GM19463 (cell line): ENCODE measurements around the gene POLE3.
"Not testable (repeated sequence)": the region's sequence is repeated elsewhere in the genome, so short reads cannot be mapped to it uniquely, and the experiment has no call there.

Source experiments
- ATAC-seq: cut with Tn5 transposase; IDR thresholded peaks from one replicate; pipeline ENCODE4 v1.9.1; 2021; ENCODE audit warnings: mild to moderate bottlenecking, moderate library complexity; ENCODE audit not compliant: unreplicated experiment

The POLE3 gene

GRCh38 chr9:113379094-113379828 lies 31.2 kb downstream of the POLE3 start:
- not testable (repeated sequence) for ATAC-seq

GRCh38 chr9:113376634-113377567 lies 33.6 kb downstream of the POLE3 start, which contains the start of gene HDHD3:
Gene HDHD3 (minus strand): TSS chr9:113376986. CDS start chr9:113374354, 2,632 bp downstream.
- ATAC-seq, result peak; percentile 75

- ATAC-seq, result no peak
These were observed 35.1 kb downstream of the POLE3 start for GRCh38 chr9:113375057-113376023.

DNA sequence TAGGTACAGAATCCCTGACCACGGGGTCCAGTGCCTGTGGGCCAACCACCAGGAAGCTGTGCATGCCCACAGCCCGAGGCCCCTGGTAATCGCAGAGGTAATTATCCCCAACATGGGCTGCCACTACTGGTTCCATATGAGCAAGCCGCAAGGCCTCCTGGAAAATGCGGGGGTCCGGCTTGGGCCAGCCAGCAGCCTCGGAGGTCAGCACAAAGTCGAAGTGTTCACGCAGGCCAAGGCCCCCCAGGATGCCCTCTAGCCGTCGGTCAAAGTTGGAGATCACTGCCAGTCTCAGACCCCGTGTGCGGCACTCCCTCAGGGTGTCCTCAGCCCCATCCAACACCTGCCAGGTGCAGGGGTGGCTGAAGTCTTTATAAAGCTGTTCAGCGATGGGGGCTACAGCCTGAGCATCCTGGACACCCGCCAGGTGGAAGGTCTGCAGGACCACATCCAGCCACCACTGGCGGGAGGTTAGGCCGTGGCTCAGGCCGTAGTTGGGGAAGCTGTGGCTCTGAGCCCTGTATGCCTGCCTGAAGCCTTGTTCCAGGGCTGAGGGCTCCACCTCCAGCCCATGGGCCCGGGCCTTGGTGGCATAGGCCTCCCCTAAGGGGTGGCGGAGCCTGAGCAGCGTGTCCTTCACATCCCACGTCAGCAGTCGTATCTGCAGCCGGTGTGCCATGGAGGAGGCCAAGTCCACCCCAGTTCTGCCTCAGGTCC lies 36.6 kb downstream of the POLE3 start:
- no peak for ATAC-seq

DNA sequence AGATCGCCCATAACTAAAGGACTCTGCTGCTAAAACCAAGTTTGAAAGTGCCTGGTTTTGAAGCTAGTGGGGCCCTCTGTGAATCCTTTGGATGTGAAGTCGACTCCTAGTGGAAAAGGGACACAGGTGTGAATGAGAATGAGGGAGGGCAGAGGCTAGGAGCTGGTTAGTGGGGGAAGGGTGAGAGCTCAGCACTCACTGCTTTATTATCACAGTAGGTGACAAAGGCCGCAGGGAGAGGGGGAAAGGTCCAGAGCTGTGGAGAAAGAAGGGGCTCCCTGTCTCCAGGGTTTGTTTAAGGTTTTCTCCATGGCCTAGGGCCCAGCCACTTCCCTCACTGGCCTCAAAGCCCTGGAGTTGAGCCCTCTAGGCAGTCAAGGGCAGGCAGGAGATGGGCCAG lies 37.2 kb downstream of the POLE3 start:
- no peak for ATAC-seq

GRCh38 chr9:113372059-113372458 lies 38.4 kb downstream of the POLE3 start:
- no peak for ATAC-seq

- no peak for ATAC-seq
These were observed 39.6 kb downstream of the POLE3 start for GRCh38 chr9:113370806-113371325.

DNA sequence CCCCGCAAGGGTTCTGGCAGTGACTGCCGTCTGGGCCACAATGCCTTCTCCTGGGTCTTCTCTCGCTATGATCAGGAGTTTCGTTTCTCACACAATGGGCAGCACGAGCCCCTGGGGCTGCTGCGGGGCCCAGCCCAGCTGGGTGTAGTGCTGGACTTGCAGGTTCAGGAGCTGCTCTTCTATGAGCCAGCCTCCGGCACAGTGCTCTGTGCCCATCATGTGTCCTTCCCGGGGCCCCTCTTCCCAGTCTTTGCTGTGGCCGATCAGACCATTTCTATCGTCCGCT lies 40.7 kb downstream of the POLE3 start:
- ATAC-seq, result no peak

DNA sequence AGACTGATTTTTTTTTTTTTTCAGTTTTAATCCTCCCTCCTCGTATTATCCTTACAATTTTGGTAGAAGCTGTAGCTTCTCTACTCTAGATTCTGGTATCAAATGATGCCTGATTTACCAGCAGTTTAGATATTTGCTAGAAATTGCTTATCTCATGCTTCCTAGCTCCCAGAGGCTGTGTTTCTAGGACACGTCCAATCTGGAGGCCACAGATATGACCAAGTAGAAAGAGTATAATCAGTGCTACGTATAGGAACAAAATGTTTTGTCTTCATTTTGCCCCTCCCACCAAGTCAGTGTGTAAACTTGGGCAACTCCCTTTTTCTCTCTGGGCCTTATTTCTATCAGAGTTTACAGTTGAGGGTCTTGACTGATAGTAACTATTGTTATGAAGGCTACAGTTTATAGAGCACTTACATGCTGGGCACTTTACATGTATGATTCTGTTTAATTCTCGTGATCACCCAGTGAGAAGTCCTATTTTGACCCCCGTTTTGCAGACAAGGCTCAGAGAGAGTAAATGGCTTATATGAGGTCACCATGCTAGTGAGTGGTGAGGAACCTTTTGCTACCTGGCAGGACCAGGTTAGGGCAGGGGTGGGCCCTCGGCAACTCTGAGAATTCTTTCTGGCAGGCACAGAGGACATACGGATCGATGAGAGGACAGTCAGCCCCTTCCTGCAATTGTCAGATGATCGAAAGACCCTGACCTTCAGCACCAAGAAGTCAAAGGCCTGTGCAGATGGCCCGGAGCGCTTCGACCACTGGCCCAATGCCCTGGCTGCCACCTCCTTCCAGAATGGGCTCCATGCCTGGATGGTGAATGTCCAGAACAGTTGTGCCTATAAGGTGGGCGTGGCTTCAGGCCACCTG lies 41.3 kb downstream of the POLE3 start:
- ATAC-seq, result no peak

DNA sequence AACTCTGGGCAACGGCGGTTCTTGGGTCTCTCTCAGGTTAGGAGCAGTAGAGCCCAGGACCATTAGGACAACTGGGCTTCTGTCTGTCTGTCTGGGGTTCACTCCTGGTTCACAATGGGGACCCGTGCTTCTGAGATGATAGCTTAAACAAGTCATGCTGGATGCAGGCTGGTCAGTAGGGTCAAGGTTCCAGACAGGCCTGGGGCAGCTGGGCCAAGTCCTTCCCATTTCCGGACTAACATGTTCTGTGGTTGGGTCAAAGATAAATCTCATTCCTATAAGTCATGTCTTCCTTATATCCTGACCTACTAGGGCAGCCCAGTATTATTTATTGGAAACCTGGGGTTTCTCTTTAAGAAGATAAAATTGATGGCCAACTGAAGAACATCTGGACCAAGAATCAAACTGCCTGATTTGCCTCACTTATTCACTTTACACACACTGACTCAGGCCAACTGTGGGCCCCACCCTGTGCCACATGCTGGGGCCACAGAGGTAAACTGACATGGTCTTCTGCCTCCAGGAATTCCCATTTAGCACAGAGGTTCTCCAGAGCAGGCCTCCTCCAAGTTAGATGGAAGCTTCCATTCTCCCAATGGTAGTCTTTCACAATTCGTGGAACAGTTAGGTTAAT lies 42.0 kb downstream of the POLE3 start:
- ATAC-seq, result no peak

GRCh38 chr9:113365652-113366051 lies 44.8 kb downstream of the POLE3 start:
- not testable (repeated sequence) for ATAC-seq

GRCh38 chr9:113364951-113365350 lies 45.5 kb downstream of the POLE3 start:
- no peak for ATAC-seq

DNA sequence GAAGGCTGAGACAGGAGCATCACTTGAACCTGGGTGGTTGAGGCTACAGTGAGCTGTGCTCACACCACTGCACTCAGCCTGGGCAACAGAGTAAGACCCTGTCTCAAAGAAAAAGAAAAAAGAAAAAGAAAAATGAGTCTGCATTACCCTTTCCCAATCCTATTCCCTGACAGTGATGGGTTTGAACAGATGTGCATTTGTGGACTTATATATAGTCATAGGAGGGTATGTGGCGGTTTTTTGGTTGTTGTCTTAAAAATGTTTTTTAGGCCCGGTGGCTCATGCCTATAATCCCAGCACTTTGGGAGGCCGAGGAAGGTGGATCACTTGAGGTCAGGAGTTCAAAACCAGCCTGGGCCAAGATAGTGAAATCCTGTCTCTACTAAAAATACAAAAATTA lies 47.1 kb downstream of the POLE3 start:
- no peak for ATAC-seq

- ATAC-seq, result no peak
These were observed 49.0 kb downstream of the POLE3 start for GRCh38 chr9:113361304-113362018.

GRCh38 chr9:113360242-113360842 lies 50.1 kb downstream of the POLE3 start:
- ATAC-seq, result no peak

DNA sequence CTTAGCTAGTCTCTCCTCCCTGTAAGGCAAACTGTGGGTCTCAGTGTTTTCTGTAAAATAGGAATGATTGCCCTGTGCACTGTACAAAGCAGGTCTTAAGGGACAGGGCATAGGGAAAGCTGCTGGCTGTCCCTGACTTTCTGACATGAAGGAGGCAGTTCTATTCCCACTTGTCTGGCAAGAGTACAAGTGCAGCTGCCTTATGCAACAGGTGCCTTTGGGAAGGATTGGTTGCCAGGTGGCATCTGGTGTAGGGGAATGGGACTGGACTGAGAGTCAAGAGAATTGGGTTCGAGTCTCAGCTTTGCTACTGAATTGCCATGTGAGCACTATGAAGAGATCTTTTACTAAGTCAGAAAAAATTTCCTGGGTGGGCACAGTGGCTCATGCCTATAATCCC lies 51.1 kb downstream of the POLE3 start:
- no peak for ATAC-seq
